ENCODE measurements around the gene DDX20.
"Not testable (repeated sequence)": the region's sequence is repeated elsewhere in the genome, so short reads cannot be mapped to it uniquely, and the experiment has no call there.

Gene DDX20

DNA sequence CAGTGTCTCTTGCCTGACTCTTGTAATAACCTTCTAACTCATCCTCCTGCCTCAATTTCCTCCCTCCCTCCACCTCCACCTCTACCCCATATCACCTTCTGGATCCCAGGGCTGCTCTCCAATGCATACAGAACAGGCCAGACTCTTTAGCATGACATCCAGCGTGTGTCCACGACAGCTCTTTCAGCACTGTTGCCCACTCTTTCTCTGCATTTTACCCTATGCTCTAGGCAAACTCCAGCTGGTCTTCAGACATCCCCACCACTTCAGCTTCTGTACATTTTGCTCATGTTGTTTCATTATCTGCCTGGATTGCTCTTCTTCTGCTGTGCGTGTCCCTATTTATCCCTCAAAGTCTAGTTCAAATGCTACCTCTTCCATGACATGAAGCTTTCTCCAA lies 21.3 kb upstream of the DDX20 start:
- no peak for DNase-seq

DNA sequence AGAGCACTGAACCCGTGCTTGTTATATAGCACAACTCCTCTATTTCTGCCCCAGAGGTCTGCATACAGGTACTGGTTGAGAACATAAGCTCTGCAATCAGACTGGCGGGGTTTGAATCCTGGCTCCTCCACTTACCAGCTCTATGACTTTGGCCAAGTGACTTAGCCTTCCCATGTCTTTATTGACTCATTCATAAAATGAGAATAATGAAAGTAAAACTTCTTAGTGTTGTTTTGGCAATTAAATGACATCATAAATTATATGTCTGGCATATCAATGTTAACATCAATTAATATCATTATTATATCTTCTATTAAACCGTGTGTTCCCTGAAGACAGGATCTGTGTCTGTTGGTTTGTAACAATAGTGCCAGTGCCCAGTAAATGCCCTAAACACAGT lies 20.8 kb upstream of the DDX20 start:
- no peak for DNase-seq

GRCh38 chr1:111735321-111735720 lies 20.4 kb upstream of the DDX20 start:
- no peak for DNase-seq

DNA sequence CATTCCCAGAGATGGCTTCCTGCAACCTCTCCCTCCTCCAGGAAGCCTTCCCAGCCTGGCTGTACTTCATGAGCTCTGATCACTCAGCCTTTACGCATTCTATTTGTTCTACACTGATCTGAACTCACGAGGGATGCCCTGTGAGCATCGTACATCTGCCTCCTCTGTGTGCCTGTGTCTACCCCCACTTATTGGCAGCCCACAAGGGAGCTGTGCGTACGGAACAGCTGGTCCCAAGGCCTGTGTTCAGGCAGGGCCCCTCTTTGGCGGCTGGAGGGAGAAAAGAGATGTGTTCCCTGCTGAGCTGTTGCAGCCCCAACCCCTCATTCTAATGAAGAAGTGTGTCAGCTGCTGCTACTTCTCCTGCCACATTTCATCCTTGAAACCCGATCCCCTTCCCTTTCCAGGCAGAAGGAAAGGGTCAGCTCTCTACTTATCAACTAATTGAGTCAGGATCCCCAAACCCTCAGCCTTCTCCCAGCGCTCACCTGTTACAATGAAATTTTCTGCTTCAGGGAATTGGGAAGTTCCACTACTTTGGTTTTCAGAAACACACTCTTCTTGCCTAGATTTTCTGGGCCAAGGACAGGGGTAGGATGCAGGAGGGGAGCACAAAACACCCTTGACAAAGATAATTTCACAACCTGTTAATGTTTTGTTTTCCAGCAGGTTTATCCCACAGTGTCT lies 19.7 kb upstream of the DDX20 start:
- DNase-seq = peak; percentile 15 to 77 (median 75)

GRCh38 chr1:111736548-111737215 lies 19.0 kb upstream of the DDX20 start:
- DNase-seq = peak in 2 of 3 experiments; percentile 7 to 20

- no peak for DNase-seq
These were observed 18.2 kb upstream of the DDX20 start for GRCh38 chr1:111737216-111738132.

DNA sequence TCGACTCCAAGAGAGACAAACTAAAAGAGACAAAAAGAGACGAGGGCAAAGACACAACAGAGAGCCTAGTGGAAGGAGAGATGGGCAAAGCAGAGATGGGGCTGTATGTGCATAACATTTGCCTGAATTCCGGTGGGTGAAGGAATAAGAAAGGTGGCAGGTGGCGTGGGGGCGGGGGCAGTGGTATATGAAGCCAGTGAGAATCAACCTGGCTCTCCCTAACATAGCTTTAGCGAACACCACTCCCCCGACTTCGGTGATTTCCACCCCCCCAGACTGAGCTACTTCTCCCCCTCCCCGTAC lies 17.6 kb upstream of the DDX20 start:
- no peak for DNase-seq

DNA sequence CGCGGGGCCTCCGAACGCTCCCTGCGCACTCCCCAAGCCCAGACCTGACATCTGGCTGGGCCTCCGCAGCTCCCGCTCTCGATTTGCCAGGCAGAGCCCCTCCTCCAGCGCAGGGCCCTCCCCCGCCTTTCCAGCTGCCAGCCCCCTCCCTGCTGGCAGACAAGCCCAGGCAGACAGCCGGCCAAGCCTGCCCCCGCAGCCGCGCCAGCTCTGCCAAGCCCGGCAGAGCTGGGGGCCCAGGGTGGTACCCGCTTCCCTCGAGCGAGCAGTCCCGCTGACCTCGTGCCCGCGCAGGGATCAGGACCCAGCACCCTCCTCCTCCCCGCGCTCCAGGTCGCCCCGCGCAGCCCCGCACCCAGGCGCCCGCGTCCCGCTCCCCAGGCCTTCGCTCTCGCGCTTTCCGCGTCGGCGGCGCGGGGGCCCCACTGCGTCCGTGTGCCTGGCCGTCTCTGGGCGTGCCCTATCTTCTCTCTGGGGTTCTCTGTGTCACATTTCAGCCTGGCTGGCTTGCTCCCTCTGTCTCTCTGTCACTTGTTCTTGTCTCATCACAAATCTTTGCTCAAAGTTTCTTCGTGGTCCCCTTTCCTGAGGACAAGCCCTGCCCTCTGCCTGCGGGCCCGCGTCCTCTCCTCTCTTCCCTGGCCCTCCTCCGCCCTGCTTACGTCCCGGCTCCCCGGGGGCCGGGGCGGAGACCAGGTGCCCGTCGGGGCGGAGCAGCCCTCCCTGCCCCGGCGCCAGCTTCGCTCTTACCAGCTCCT lies 17.1 kb upstream of the DDX20 start:
- peak; percentile 76 to 93 (median 91) for DNase-seq

GRCh38 chr1:111739194-111739924 lies 16.3 kb upstream of the DDX20 start, which contains the start of gene INKA2:
TSS of gene INKA2 (minus strand) at chr1:111739395. CDS start at chr1:111739242, 153 bp downstream.
- peak; percentile 92 to 95 (median 93) for DNase-seq

DNA sequence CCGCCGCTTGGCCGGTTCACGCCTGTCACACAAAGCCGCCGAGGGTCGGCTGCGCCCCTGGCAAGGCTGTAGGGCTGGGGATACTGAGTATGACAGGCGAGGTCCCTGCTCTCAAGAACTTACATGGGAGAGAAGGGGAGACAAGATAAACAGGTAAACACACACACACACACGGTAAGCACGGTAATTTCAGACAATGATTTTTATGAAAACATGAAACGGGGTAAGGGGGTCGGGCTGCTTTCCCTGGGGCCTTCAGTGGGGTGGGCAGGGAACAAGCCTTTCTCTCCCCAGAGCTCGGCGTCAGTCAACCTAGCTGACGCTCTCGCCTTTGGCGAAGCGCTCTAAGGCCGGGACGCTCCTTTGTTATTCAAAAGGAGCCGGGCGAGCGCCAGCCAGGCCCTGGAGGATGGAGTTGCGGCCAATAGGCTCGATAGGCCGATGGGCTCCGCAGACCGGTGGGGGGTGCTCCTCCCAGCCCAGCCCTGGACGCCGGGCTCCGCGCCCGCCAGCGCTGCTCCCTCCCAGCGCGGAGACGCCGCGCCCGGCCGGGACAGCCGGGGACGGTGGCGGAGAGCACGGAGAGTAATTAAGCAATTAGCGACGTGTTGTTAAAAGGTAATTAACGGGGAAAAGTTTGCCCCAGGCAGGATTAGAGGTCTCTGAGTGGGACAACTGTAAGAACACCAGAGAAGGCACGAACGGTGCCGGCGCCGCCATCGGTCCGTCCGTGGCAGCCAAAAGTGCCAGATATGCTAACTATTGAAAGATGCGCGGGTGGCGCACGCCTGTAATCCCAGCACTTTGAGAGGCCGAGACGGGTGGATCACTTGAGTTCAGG lies 15.6 kb upstream of the DDX20 start:
- DNase-seq = peak; percentile 73 to 84 (median 74)

DNA sequence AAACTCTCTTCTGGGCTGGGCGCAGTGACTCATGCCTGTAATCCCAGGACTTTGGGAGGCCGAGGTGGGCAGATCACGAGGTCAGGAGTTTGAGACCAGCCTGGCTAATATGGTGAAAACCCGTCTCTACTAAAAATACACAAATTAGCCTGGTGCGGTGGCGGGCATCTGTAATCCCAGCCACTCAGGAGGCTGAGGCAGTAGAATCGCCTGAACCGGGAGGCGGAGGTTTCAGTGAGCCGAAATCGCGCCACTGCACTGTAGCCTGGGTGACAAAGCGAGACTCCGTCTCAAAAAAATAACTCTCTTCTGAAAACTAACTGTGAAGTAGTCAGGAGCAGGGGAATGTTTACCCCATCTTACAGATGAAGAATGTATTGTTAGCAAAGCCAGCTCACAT lies 13.4 kb upstream of the DDX20 start:
- DNase-seq = not testable (repeated sequence)

GRCh38 chr1:111742938-111743549 lies 12.7 kb upstream of the DDX20 start:
- no peak for DNase-seq

GRCh38 chr1:111743679-111744101 lies 12.0 kb upstream of the DDX20 start:
- DNase-seq = no peak

DNA sequence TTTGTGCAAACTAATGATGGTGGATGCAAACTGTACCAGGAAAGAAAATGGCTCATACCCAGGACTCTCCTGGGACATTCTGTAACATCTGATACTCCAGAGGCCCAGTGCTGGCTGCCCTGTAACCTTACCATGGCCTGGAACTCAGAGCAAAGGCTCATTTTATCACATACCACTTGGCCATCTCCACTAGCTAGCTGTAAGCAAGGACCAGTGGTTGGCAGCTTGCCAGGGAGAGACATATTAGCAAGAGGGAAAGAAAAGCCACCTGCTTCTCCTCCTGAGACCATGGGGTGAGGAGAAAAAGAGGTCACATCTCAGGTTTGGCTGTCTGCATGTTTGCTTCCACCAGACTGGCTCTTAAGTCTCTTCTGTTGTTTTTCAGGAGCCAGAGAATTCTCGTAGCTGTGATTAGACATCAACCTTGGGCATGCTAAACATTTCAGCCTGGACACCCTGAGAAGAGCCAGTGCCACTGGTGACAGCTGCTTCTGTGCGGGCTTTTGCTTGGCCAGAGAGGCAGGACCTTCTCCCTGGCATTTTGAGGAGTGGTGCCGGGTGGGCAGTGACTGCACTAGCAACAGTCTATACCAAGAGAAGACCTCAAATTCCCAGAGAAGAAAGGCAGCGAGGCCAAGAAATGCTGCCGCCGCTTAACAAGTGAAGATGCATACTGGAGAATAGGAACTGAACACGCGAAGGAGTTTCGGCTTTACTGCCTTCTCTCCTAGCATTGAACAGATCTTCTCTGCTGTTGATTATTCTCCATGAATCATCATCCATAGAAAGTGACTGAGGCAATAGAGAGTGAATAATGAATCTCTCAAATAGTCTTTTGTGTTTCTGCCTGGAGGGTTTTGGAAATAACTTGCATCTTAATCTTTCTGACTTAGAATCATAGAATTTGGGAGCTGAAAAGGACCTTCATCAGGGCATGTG lies 9.8 kb upstream of the DDX20 start:
- peak in 2 of 3 experiments; percentile 53 to 62 for DNase-seq

- DNase-seq = no peak
These were observed 9.1 kb upstream of the DDX20 start for GRCh38 chr1:111746614-111746999.

- peak in 2 of 3 experiments; percentile 12 to 52 for DNase-seq
These were observed 8.4 kb upstream of the DDX20 start for GRCh38 chr1:111747282-111747734.

DNA sequence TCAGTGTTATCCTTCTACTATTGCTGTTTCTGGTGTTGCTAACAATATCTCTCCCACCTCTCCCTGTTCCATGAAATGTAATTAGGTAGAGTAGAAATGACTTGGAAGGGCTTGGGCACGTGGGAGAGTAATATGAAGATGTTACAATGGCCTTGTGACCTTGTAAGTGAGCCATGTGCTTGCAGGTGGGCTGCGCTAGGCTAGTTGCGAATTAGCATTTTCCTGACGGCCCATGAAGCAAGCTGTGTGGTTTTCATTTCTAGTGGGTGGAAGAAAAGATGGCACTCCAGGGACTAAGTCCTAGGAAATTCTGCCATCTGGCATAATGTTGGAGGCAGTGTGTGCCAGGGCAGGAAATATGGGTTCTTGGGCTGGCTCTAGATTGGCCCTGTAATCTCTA lies 7.8 kb upstream of the DDX20 start:
- no peak for DNase-seq

GRCh38 chr1:111749628-111750027 lies 6.1 kb upstream of the DDX20 start:
- DNase-seq = no peak

- DNase-seq = no peak
These were observed 4.8 kb upstream of the DDX20 start for GRCh38 chr1:111750856-111751255.

Data from NCI-H1417 (cell line).